KMS-11 (cell line): ENCODE data around the gene H1-8.

Experiments
- H2AFZ ChIP-seq: fragments of 200-600 bp; sonication (generic); 2 replicates; pipeline ENCODE4 v1.6.1; 2016; ENCODE audit warnings: antibody characterized with exemption, mixed run types, low read depth
- H3K27ac ChIP-seq: fragments of 200-600 bp; sonication (generic); 2 replicates; pipeline ENCODE4 v1.6.1; 2016; ENCODE audit warnings: mild to moderate bottlenecking, mixed run types
- H3K27me3 ChIP-seq: fragments of 200-600 bp; sonication (generic); 2 replicates; pipeline ENCODE4 v1.6.1; 2017; ENCODE audit warnings: mild to moderate bottlenecking, low read depth, mixed run types, moderate library complexity; ENCODE audit not compliant: insufficient read depth
- H3K36me3 ChIP-seq: fragments of 200-600 bp; sonication (generic); 2 replicates; pipeline ENCODE4 v1.6.1; 2017; ENCODE audit warnings: mild to moderate bottlenecking, mixed run types; ENCODE audit not compliant: insufficient read depth
- H3K4me1 ChIP-seq: fragments of 200-600 bp; sonication (generic); 2 replicates; pipeline ENCODE4 v1.6.1; 2016; ENCODE audit warnings: mild to moderate bottlenecking, low read depth, mixed run types; ENCODE audit not compliant: poor library complexity, severe bottlenecking
- H3K4me2 ChIP-seq: fragments of 200-600 bp; sonication (generic); 2 replicates; pipeline ENCODE4 v1.7.0; 2016; ENCODE audit warnings: mild to moderate bottlenecking, mixed run types
- H3K4me3 ChIP-seq: fragments of 200-600 bp; sonication (generic); IDR thresholded peaks from 2 replicates; pipeline ENCODE4 v1.6.1; 2017; ENCODE audit warnings: low read depth, low read length, mixed read lengths; ENCODE audit not compliant: insufficient read depth
- H3K79me2 ChIP-seq: fragments of 200-600 bp; sonication (generic); 2 replicates; pipeline ENCODE4 v1.6.1; 2016; ENCODE audit warnings: low read depth, mixed run types; ENCODE audit not compliant: insufficient read depth
- H3K9ac ChIP-seq: fragments of 200-600 bp; sonication (generic); 2 replicates; pipeline ENCODE4 v1.6.1; 2016; ENCODE audit warnings: mild to moderate bottlenecking, mixed run types
- H4K20me1 ChIP-seq: fragments of 200-600 bp; sonication (generic); 2 replicates; pipeline ENCODE4 v1.6.1; 2016; ENCODE audit warnings: mild to moderate bottlenecking, mixed run types; ENCODE audit not compliant: insufficient read depth
- CTCF ChIP-seq: fragments of 200-600 bp; sonication (generic); conservative IDR thresholded peaks from 2 replicates; pipeline ENCODE4 v1.6.1; 2017; ENCODE audit warnings: low read depth, mild to moderate bottlenecking, antibody characterized with exemption, low read length, moderate library complexity, mixed read lengths

H1-8 gene

GRCh38 chr3:129519896-129520715, 22.9 kb upstream of the H1-8 start:
- Histone ChIP-seq H3K79me2 (no peaks in the 10 kb centered on the region), H4K20me1 (no peaks in the 10 kb centered on the region), H3K27me3 (no peaks in the 10 kb centered on the region), H3K36me3 (no peaks in the 10 kb centered on the region), H3K4me1 (no peaks in the 10 kb centered on the region), H3K4me3 (no peak overlapping the region), H3K9ac (no peak overlapping the region), H3K27ac (no peak overlapping the region), H3K4me2 (no peak overlapping the region), H2AFZ (no peak overlapping the region)
- TF ChIP-seq CTCF: no peak

- no peak overlapping the region for H3K9ac ChIP-seq
- H3K4me1 ChIP-seq: no peaks in the 10 kb centered on the region
- no peaks in the 10 kb centered on the region for H3K27me3 ChIP-seq
- H4K20me1 ChIP-seq: no peaks in the 10 kb centered on the region
- no peak overlapping the region for H3K4me2 ChIP-seq
- no peak for TF ChIP-seq CTCF
- no peaks in the 10 kb centered on the region for H3K79me2 ChIP-seq
- H3K4me3 ChIP-seq: no peak overlapping the region
- no peak overlapping the region for H3K27ac ChIP-seq
- H2AFZ ChIP-seq: no peak overlapping the region
- H3K36me3 ChIP-seq: no peaks in the 10 kb centered on the region
Measured at GRCh38 chr3:129520960-129521359, 22.0 kb upstream of the H1-8 start.

GRCh38 chr3:129521611-129522010, 21.4 kb upstream of the H1-8 start:
- H4K20me1 ChIP-seq: no peaks in the 10 kb centered on the region
- H2AFZ ChIP-seq: no peak overlapping the region
- H3K36me3 ChIP-seq: no peaks in the 10 kb centered on the region
- no peaks in the 10 kb centered on the region for H3K4me1 ChIP-seq
- no peak overlapping the region for H3K9ac ChIP-seq
- H3K79me2 ChIP-seq: no peaks in the 10 kb centered on the region
- H3K4me2 ChIP-seq: no peak overlapping the region
- H3K27ac ChIP-seq: no peak overlapping the region
- H3K4me3 ChIP-seq: no peak overlapping the region
- no peaks in the 10 kb centered on the region for H3K27me3 ChIP-seq
- TF ChIP-seq CTCF: no peak

- no peak overlapping the region for H2AFZ ChIP-seq
- no peaks in the 10 kb centered on the region for H3K4me1 ChIP-seq
Measured at GRCh38 chr3:129522953-129523352, 20.0 kb upstream of the H1-8 start.

More at GRCh38 chr3:129522953-129523352, 20.0 kb upstream of the H1-8 start:
- no peaks in the 10 kb centered on the region for H4K20me1 ChIP-seq
- H3K79me2 ChIP-seq: no peaks in the 10 kb centered on the region
- no peak overlapping the region for H3K27ac ChIP-seq
- no peaks in the 10 kb centered on the region for H3K36me3 ChIP-seq
- H3K27me3 ChIP-seq: no peaks in the 10 kb centered on the region
- TF ChIP-seq CTCF: no peak
- no peak overlapping the region for H3K4me2 ChIP-seq
- H3K4me3 ChIP-seq: no peak overlapping the region
- H3K9ac ChIP-seq: no peak overlapping the region
